Smooth muscle cell of bladder (primary cell): ENCODE measurements around the gene ZNF567. TPM values are rescaled to one million over a fixed set of nuclear protein-coding genes. Genes with fewer than 3 reads are reported as not detected.

Experiments
- total RNA-seq: library from RNA; depleted of rRNA; stranded (reverse); fragments of >200 nt; gene quantifications from 2 replicates; pipeline ENCODE4 v1.2.3, GENCODE V29; 2014

ZNF567 gene
- 5.0 and 5.6 TPM in 2 replicates for total RNA-seq

DNA sequence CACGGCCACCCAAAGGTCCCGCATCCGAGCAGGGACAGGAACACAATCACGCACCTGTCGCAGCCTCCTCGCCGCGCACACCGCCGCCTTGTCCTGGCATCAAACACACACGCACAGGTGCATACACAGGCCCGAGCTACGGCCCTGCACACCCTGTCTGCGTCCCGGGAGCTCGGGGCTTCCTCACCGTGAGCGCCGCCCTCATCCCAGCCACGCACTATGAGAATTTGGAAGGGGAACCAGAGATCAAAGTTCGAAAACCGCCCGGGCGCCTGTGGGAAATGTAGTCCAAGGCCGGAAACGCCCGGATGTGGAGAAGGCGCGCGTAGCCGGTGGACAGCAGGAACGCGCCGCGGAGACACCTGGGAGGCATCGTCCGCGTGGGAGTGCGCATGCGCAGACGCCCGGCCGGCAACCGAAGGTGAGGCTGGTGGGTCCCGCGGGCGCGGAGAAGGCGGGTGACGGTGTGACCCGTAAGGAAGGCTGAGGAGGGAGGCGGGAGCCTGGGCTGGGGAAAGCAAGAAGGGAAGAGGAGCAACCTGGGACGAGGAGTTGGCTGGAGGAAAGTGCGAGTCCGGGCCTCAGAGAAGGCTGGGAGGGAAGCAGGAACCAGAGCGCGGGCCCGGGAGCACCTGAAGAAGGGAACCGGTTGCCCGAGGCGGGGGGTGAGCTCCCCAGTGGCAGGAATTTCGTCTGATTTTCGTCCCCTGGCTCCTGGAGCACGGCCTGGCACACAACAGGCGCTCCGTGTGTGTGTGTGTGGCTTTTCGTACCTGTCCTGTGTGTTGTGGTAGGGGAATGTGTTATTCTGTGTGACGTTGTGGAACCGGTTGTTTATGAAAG is at the start of gene ZNF567:
Gene ZNF567 (plus strand): TSS at position 399 of the 843 bp plus-strand sequence. CDS start 7,256 bp downstream, outside the sequence.

Other genes starting within 250 kb of the ZNF567 start
- gene ZNF566, start 198.1 kb upstream of the ZNF567 start, total RNA-seq: 7.7 and 8.1 TPM in 2 replicates
- gene ZNF260, start 159.3 kb upstream of the ZNF567 start, total RNA-seq: 8.4 and 11.9 TPM in 2 replicates
- 7.0 and 8.0 TPM in 2 replicates for gene ZNF529, start 114.3 kb upstream of the ZNF567 start, total RNA-seq
- 6.4 and 7.0 TPM in 2 replicates for gene ZNF382, start 82.3 kb upstream of the ZNF567 start, total RNA-seq
- gene ZNF461, start 20.8 kb upstream of the ZNF567 start, total RNA-seq: 9.4 and 13.3 TPM in 2 replicates
- gene ZNF850, start 85.2 kb downstream of the ZNF567 start, total RNA-seq: 1.6 and 1.7 TPM in 2 replicates
- gene ZNF790, start 150.8 kb downstream of the ZNF567 start, total RNA-seq: 6.8 and 8.7 TPM in 2 replicates
- gene ZNF345, start 163.3 kb downstream of the ZNF567 start, total RNA-seq: 1.4 and 1.7 TPM in 2 replicates
- 2.4 and 2.9 TPM in 2 replicates for gene ZNF829, start 228.7 kb downstream of the ZNF567 start, total RNA-seq
- gene ZNF568, start 228.7 kb downstream of the ZNF567 start, total RNA-seq: 18.0 and 18.2 TPM in 2 replicates